Thyroid gland (tissue), 4 donors: ENCODE data around the gene TCEAL7. TPM values are rescaled to one million over a fixed set of nuclear protein-coding genes. Genes with fewer than 3 reads are reported as not detected.
A peak's percentile ranks its signal among the peaks of the same experiment; 100 is the strongest.
"Not testable (repeated sequence)": the region's sequence is repeated elsewhere in the genome, so short reads cannot be mapped to it uniquely, and the experiment has no call there.

Source experiments
- DNase-seq, 2 donors: peaks; one replicate each; pipeline ENCODE4 v3.0.0-alpha.2; 2019
- H3K27ac ChIP-seq, 3 donors: fragments of 200-600 bp; sonication (generic); 1 replicate in 2 of 3; 2 replicates in 1 of 3; pipeline ENCODE4 v1.5.1; 2016 to 2019; ENCODE audit warnings: mild to moderate bottlenecking in 1 of 3, moderate library complexity in 1 of 3
- H3K27me3 ChIP-seq: fragments of 200-600 bp; sonication (generic); one replicate; pipeline ENCODE4 v1.5.1; 2019
- H3K36me3 ChIP-seq, 2 donors: fragments of 200-600 bp; sonication (generic); one replicate each; pipeline ENCODE4 v1.5.1; 2016 to 2019
- H3K4me1 ChIP-seq, 2 donors: fragments of 200-600 bp; sonication (generic); one replicate each; pipeline ENCODE4 v1.5.1; 2017 to 2019
- H3K4me3 ChIP-seq, 3 donors: fragments of 200-600 bp; sonication (generic); replicated peaks in 1 of 3; 1 replicate in 2 of 3; 2 replicates in 1 of 3; pipeline ENCODE4 v1.5.1; 2016; ENCODE audit warnings: mild to moderate bottlenecking in 1 of 3
- H3K9me3 ChIP-seq: fragments of 200-600 bp; sonication (generic); one replicate; pipeline ENCODE4 v1.5.1; 2017
- POLR2A ChIP-seq, 2 donors: fragments of 450-650 bp; IDR thresholded peaks; one replicate each; pipeline ENCODE4 v1.6.1; 2017; ENCODE audit warnings: antibody characterized with exemption in 2 of 2, mild to moderate bottlenecking in 2 of 2, moderate library complexity in 1 of 2
- WGBS, 2 donors: methylation state at CpG; one replicate each; pipeline ENCODE4 v1.1.5; 2017; 5-methylcytosine and 5-hydroxymethylcytosine counted together
- intact Hi-C: fragments of 100-400 bp; cut with DNase I; formaldehyde crosslinking; loops from one replicate; pipeline ENCODE4 v1.15.1; 2023
- total RNA-seq, 4 donors: library from RNA; depleted of rRNA; stranded (reverse); fragments of >200 nt; gene quantifications; one replicate each; pipeline ENCODE4 v1.2.3, GENCODE V29; 2016
- TF ChIP-seq, protein P1 (sequence below), 6 experiments: fragments of 200-600 bp in 3 of 6; fragments of 450-650 bp in 3 of 6; sonication (generic) in 3 of 6; IDR thresholded peaks; one replicate each; pipeline ENCODE4 v1.5.1; 2016 to 2019; ENCODE audit warnings: antibody characterized with exemption in 6 of 6, mild to moderate bottlenecking in 2 of 6, inconsistent platforms in 1 of 6, moderate library complexity in 1 of 6

Gene TCEAL7, protein sequence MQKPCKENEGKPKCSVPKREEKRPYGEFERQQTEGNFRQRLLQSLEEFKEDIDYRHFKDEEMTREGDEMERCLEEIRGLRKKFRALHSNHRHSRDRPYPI
- 1 to 10 TPM; 2.3 to 6.6 (median 4.1) TPM for total RNA-seq

DNA sequence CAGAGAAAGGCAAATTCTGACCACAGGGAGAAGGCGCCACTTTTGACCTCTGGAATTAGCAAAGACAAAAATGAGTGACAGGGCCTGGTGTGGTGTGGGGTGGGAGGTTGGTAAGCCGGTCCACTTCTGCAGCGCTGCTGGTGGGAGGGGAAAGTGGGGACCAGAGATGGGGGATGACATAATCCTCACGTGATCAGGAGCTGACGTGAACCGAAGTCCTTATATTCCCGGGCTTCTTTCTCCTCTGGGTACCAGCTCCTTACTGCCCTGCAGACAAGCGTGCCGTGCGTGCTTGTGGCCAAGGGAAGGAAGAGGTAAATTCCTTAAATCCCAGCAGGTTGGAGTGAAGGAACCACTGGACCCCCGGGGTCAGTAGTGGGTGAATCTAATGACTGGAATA lies at the start of gene TCEAL7:
Gene TCEAL7, plus strand, starts transcription at position 249 of the 400 bp plus-strand sequence. CDS start 1,165 bp downstream, outside the sequence.
- H3K27ac ChIP-seq = no peak within 1 kb of the TSS
- no peak for DNase-seq
- H3K9me3 ChIP-seq = no peaks in the 10 kb centered on the region
- H3K4me1 ChIP-seq = no peaks in the 10 kb centered on the region
- H3K27me3 ChIP-seq = peaks cover 6% of the 10 kb centered on the region
- no peak within 1 kb of the TSS for H3K4me3 ChIP-seq
- H3K36me3 ChIP-seq = no peaks in the 10 kb centered on the region
- TF ChIP-seq, protein P1, sequence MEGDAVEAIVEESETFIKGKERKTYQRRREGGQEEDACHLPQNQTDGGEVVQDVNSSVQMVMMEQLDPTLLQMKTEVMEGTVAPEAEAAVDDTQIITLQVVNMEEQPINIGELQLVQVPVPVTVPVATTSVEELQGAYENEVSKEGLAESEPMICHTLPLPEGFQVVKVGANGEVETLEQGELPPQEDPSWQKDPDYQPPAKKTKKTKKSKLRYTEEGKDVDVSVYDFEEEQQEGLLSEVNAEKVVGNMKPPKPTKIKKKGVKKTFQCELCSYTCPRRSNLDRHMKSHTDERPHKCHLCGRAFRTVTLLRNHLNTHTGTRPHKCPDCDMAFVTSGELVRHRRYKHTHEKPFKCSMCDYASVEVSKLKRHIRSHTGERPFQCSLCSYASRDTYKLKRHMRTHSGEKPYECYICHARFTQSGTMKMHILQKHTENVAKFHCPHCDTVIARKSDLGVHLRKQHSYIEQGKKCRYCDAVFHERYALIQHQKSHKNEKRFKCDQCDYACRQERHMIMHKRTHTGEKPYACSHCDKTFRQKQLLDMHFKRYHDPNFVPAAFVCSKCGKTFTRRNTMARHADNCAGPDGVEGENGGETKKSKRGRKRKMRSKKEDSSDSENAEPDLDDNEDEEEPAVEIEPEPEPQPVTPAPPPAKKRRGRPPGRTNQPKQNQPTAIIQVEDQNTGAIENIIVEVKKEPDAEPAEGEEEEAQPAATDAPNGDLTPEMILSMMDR (IDR thresholded peaks at IDR 0.05) = no peak
- no peak for TF ChIP-seq POLR2A (IDR thresholded peaks at IDR 0.05)
- 38 to 52% methylated on average over 7 to 11 of the region's 11 CpGs for WGBS, 2 donors
- intact Hi-C loops = no loop called here

DNA sequence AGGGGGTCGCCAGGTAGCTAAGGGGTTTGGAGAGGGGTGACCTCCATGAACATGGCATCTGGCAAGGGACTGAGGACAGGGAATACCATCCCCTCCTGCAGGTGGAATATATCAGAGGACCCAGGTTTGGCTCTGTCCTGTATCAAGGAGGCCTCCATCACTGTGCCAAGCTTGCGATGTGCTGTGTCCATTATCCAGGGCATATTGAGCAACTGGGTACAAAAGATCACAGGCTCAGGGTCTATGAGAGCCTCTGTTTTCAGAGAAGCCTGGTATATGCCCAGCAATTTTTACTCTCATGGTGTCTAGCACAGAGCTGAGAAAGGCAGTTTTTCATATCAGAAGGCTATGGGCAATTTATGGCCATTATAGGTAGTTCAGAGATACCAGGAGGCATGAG lies 36.9 kb upstream of the TCEAL7 start:
- TF ChIP-seq, protein P1 (IDR thresholded peaks at IDR 0.05) = no peak
- no peak for TF ChIP-seq POLR2A (IDR thresholded peaks at IDR 0.05)
- WGBS, 2 donors = 95% methylated on average over 2 of the region's 2 CpGs; no CpG with 5 or more reads in 1 of the 2 donors

DNA sequence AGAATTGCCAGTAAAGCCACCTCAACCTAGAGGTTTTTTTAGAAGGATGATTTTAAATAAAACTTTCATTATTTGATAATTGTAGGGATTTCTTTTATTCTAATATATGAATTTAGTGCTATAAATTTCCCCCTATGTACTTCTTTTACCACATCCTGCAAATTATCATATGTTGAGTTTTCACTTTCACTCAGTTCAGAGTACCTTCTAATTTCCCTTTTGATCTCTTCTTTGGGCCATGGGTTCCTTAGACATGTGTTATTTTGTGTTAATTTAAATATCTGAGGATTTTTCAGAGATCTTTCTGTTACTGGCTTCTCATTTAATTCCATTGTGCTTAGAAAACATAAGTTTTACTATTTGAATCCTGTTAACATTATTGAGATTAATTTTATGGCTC lies 25.3 kb upstream of the TCEAL7 start:
- H3K36me3 ChIP-seq = no peaks in the 10 kb centered on the region
- TF ChIP-seq, protein P1 (IDR thresholded peaks at IDR 0.05) = no peak
- no peak for TF ChIP-seq POLR2A (IDR thresholded peaks at IDR 0.05)
- H3K4me1 ChIP-seq = no peaks in the 10 kb centered on the region
- H3K9me3 ChIP-seq = no peaks in the 10 kb centered on the region
- intact Hi-C loops = no loop called here
- no peak overlapping the region for H3K4me3 ChIP-seq
- no peak for DNase-seq
- no peak overlapping the region for H3K27ac ChIP-seq
- no peaks in the 10 kb centered on the region for H3K27me3 ChIP-seq

More for the DNA sequence above, 36.9 kb upstream of the TCEAL7 start:
- no peaks in the 10 kb centered on the region for H3K4me1 ChIP-seq
- intact Hi-C loops = no loop called here
- no peaks in the 10 kb centered on the region for H3K27me3 ChIP-seq
- H3K27ac ChIP-seq = no peak overlapping the region
- no peak overlapping the region for H3K4me3 ChIP-seq
- DNase-seq = no peak
- H3K36me3 ChIP-seq = no peaks in the 10 kb centered on the region
- H3K9me3 ChIP-seq = no peaks in the 10 kb centered on the region

DNA sequence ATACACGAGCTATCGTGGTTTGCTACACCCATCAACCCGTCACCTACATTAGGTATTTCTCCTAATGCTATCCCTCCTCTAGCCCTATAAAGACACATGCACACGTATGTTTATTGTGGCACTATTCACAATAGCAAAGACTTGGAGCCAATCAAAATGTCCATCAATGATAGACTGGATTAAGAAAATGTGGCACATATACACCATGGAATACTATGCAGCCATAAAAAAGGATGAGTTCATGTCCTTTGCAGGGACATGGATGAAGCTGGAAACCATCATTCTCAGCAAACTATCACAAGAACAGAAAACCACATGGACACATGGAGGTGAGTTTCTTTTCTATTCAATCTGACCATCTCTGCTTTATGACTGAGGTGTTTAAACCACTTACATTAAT lies 24.4 kb upstream of the TCEAL7 start:
- DNase-seq, H3K27me3 ChIP-seq, intact Hi-C loops, H3K36me3 ChIP-seq, H3K27ac ChIP-seq, H3K4me3 ChIP-seq, H3K4me1 ChIP-seq, H3K9me3 ChIP-seq: not testable (repeated sequence)
- WGBS, 2 donors = 92 to 97% methylated on average over 4 of the region's 4 CpGs

DNA sequence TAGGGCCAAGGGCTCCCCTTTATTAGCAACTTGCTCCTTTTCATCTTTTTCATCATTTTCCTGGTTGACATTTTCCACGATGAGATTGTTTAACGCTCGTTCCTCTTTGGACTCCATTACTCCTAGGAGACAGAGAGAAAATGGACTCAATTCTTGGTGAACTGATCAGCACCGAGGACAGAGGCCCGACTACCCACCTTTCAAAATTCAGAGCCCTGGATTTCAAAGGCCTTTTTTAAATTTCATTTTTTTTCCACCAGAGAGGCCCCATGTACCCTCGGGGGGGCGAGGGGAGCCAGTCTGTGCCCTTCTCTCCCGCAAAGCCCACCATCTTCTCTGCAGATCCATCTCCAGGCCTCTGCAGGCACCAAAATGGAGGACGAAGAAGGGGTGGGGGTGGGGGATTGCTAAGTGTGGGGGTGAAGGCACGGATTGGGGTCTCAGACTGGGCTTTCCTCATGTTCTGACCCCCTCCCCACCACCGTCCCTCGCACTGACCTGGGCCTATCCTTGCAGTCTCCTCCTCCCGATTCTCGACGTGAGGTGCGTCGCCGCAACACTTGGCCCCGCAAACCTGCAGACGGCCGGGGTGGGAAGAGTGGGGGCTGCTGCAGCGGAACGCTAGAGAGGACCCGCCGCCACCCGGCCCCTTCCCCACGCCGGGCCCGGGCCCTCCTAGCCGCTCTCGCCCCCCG lies 20.0 kb upstream of the TCEAL7 start:
- TF ChIP-seq, protein P1 (IDR thresholded peaks at IDR 0.05) = no peak
- no peak for TF ChIP-seq POLR2A (IDR thresholded peaks at IDR 0.05)
- whole genome bisulfite sequencing, 2 donors = 37 to 49% methylated on average over 8 to 13 of the region's 32 CpGs
- intact Hi-C loops = no loop called here
- Histone ChIP-seq H3K4me3 (peak overlapping the region in 2 of 3 donors; percentile 44 to 60), H3K36me3 (no peaks in the 10 kb centered on the region), H3K9me3 (no peaks in the 10 kb centered on the region), H3K4me1 (no peaks in the 10 kb centered on the region), H3K27me3 (no peaks in the 10 kb centered on the region), H3K27ac (peak overlapping the region; percentile 73 to 83 (median 80))
- peak in 1 of 2 donors; percentile 8 for DNase-seq
